PFSK-1 (cell line): ENCODE data around the gene ERI2.

ENCODE experiments used
- FOXP2 ChIP-seq: optimal IDR thresholded peaks from 2 replicates; pipeline ENCODE3; 2011; ENCODE audit warnings: borderline replicate concordance, control low read depth, inconsistent platforms; ENCODE audit not compliant: insufficient read depth; ENCODE audit errors: extremely low read length, extremely low read depth
- POLR2AphosphoS5 ChIP-seq: IDR thresholded peaks from 2 replicates; pipeline ENCODE4 v1.6.1; 2012; ENCODE audit warnings: low read depth, mild to moderate bottlenecking, control low read depth, low read length, moderate library complexity
- SIN3A ChIP-seq: IDR thresholded peaks from 2 replicates; pipeline ENCODE4 v1.6.1; 2012; ENCODE audit warnings: mild to moderate bottlenecking, low read length, moderate library complexity, borderline replicate concordance; ENCODE audit not compliant: insufficient read depth
- TAF1 ChIP-seq: IDR thresholded peaks from 2 replicates; pipeline ENCODE4 v1.6.1; 2012; ENCODE audit warnings: low read length, control low read depth, borderline replicate concordance; ENCODE audit not compliant: insufficient read depth
- TF ChIP-seq, protein P1 (sequence below), 2 experiments: IDR thresholded peaks; 2 replicates each; pipeline versions ENCODE4 v1.6.1 to v1.8.0; 2011 to 2012; ENCODE audit warnings: low read depth in 2 of 2, low read length in 2 of 2, control low read depth in 1 of 2, inconsistent platforms in 1 of 2, mild to moderate bottlenecking in 1 of 2, moderate library complexity in 1 of 2; ENCODE audit not compliant: insufficient read depth in 1 of 2

Gene ERI2

DNA sequence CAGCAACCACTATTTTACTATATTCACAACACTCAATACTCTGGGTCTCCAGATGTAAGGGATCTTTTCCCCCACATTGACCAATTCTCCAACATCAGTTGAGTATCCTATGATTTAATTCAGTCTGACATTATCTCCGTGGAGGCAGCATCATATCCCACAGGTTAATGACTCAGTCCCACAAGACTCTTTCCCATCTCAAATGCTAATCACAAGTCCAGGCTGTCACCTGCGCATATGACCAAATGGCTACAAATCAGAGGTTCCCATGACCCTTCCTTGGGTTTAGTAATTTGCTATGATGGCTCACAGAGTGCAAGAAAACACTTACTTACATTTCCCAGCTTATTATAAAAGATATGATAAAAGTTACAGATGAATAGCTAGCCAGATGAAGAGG lies 23.8 kb downstream of the ERI2 start:
- TF ChIP-seq SIN3A (no peak), FOXP2 (no peak), POLR2AphosphoS5 (no peak), TAF1 (no peak)
- TF ChIP-seq, protein P1, sequence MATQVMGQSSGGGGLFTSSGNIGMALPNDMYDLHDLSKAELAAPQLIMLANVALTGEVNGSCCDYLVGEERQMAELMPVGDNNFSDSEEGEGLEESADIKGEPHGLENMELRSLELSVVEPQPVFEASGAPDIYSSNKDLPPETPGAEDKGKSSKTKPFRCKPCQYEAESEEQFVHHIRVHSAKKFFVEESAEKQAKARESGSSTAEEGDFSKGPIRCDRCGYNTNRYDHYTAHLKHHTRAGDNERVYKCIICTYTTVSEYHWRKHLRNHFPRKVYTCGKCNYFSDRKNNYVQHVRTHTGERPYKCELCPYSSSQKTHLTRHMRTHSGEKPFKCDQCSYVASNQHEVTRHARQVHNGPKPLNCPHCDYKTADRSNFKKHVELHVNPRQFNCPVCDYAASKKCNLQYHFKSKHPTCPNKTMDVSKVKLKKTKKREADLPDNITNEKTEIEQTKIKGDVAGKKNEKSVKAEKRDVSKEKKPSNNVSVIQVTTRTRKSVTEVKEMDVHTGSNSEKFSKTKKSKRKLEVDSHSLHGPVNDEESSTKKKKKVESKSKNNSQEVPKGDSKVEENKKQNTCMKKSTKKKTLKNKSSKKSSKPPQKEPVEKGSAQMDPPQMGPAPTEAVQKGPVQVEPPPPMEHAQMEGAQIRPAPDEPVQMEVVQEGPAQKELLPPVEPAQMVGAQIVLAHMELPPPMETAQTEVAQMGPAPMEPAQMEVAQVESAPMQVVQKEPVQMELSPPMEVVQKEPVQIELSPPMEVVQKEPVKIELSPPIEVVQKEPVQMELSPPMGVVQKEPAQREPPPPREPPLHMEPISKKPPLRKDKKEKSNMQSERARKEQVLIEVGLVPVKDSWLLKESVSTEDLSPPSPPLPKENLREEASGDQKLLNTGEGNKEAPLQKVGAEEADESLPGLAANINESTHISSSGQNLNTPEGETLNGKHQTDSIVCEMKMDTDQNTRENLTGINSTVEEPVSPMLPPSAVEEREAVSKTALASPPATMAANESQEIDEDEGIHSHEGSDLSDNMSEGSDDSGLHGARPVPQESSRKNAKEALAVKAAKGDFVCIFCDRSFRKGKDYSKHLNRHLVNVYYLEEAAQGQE (IDR thresholded peaks at IDR 0.05; ENCODE audit: insufficient read depth in 1 of 2, low read depth in 2 of 2, low read length in 2 of 2), result no peak

DNA sequence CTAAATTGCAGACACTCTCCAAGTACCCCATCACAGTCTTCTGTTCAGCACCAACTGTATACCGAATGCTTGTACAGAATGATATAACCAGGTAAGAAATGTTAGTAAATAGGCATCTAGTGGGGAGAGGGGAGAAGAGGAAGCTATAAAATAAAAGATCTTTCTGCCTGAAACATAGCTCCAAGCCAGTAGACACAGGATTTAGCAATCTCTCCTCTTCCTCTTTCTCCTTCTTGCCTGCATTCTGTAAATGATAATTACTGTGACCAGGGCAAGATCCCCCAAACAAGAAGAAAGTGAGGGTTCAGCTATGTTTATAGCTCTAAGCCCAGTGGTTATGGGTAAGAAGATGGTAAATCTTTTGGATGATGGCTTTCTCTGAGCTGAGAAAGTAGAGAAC lies 24.6 kb downstream of the ERI2 start:
- TF ChIP-seq POLR2AphosphoS5 (no peak), SIN3A (no peak), FOXP2 (no peak), TAF1 (no peak)
- TF ChIP-seq, protein P1 (IDR thresholded peaks at IDR 0.05; ENCODE audit: insufficient read depth in 1 of 2, low read depth in 2 of 2, low read length in 2 of 2), result no peak

DNA sequence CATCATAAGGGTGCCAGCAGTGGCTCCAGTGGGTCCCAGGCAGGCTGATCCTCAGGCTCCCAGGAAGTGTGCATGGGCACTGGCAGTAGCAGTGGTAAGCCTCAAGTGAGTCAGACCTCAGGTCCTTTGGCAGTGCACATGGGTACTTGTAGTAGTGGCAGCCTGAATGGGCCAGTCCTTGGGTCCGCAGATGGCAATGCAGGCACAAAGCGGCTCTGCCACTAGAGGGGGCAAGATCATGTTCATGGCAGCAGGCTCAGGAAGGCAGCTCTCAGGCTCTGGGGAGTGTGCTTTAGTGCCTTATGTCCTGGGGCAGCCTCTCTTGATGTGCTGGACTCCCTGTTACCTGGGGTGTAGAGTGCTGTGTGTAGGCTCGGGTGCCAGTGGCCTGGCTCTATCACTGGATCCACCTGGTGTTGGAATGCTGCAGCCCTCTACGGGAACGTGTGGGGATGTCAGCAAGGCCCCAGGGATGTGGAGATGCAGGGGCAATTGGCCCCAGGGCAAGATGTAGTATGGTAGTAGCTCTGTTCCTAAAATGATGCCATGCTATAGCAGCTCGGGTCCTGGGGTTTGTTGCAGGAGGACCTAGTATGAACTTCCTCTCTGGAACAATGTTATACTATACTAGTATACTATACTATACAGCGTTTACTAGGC lies 31.4 kb downstream of the ERI2 start:
- TF ChIP-seq POLR2AphosphoS5, result no peak
- TF ChIP-seq, protein P1 (IDR thresholded peaks at IDR 0.05; ENCODE audit: insufficient read depth in 1 of 2, low read depth in 2 of 2, low read length in 2 of 2), result no peak
- no peak for TF ChIP-seq TAF1
- no peak for TF ChIP-seq SIN3A
- TF ChIP-seq FOXP2, result no peak

DNA sequence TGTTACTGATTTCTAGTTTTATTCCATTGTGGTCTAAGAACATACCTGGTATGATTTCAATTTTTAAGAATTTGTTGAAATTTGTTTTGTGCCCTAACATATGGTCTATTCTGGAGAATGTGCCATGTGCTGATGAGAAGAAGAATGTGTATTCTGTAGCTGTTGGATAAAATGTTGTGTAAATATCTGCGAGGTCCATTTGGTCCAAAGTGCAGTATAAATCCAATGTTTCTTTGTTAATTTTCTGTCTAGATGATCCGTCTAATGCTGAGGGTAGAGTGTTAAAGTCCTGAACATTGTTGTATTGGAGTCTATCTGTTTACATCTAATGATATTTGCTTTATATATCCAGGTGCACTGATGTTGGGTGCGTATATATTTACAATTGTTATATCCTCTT lies 32.6 kb downstream of the ERI2 start:
- TF ChIP-seq TAF1 (no peak), FOXP2 (no peak), POLR2AphosphoS5 (no peak), SIN3A (no peak)
- TF ChIP-seq, protein P1 (IDR thresholded peaks at IDR 0.05; ENCODE audit: insufficient read depth in 1 of 2, low read depth in 2 of 2, low read length in 2 of 2), result no peak

GRCh38 chr16:20768818-20769217 lies 37.5 kb downstream of the ERI2 start:
- TF ChIP-seq FOXP2 (no peak), POLR2AphosphoS5 (no peak), SIN3A (no peak), TAF1 (no peak)
- TF ChIP-seq, protein P1 (IDR thresholded peaks at IDR 0.05; ENCODE audit: insufficient read depth in 1 of 2, low read depth in 2 of 2, low read length in 2 of 2), result no peak
